SK-N-MC (cell line): ENCODE data around the gene DLG2.
"Not testable (repeated sequence)": the region's sequence is repeated elsewhere in the genome, so short reads cannot be mapped to it uniquely, and the experiment has no call there.

Experiments
- DNase-seq: peaks from one replicate; pipeline ENCODE4 v3.0.0-alpha.2; 2011; ENCODE audit warnings: low read depth, low spot score
- H3K27ac ChIP-seq: fragments of 200-600 bp; sonication (generic); 2 replicates; pipeline ENCODE4 v1.5.1; 2016; ENCODE audit warnings: mixed run types
- H3K36me3 ChIP-seq: fragments of 200-600 bp; sonication (generic); 2 replicates; pipeline ENCODE4 v1.6.1; 2017; ENCODE audit warnings: antibody characterized with exemption, low read length, mixed read lengths; ENCODE audit not compliant: insufficient read depth
- H3K4me3 ChIP-seq: fragments of 200-600 bp; sonication (generic); 2 replicates; pipeline ENCODE4 v1.5.1; 2016
- H3K9ac ChIP-seq: fragments of 200-600 bp; sonication (generic); 2 replicates; pipeline ENCODE4 v1.8.0; 2017; ENCODE audit warnings: mixed run types, mixed read lengths; ENCODE audit not compliant: insufficient read length
- H3K9me3 ChIP-seq: fragments of 200-600 bp; sonication (generic); 2 replicates; pipeline ENCODE4 v1.6.1; 2017; ENCODE audit warnings: low read depth, mild to moderate bottlenecking, antibody characterized with exemption, low read length, moderate library complexity, mixed read lengths
- EZH2 ChIP-seq: fragments of 200-600 bp; sonication (generic); IDR thresholded peaks from one replicate; pipeline ENCODE4 v1.6.1; 2017; ENCODE audit warnings: antibody characterized with exemption
- FOXP2 ChIP-seq: optimal IDR thresholded peaks from 2 replicates; pipeline ENCODE3; 2011; ENCODE audit warnings: mild to moderate bottlenecking, moderate library complexity; ENCODE audit not compliant: insufficient read depth; ENCODE audit errors: extremely low read length, control extremely low read depth
- POLR2AphosphoS5 ChIP-seq: IDR thresholded peaks from 2 replicates; pipeline ENCODE4 v1.6.1; 2012; ENCODE audit warnings: mild to moderate bottlenecking, low read depth, low read length, borderline replicate concordance

Gene DLG2

GRCh38 chr11:85123752-85124231 is 503.4 kb downstream of the DLG2 start:
- H3K36me3 ChIP-seq: no peaks in the 10 kb centered on the region
- DNase-seq: no peak
- no peak overlapping the region for H3K27ac ChIP-seq
- no peaks in the 10 kb centered on the region for H3K9me3 ChIP-seq
- no peak overlapping the region for H3K9ac ChIP-seq
- no peak overlapping the region for H3K4me3 ChIP-seq
- no peak for TF ChIP-seq EZH2
- no peak for TF ChIP-seq FOXP2

DNA sequence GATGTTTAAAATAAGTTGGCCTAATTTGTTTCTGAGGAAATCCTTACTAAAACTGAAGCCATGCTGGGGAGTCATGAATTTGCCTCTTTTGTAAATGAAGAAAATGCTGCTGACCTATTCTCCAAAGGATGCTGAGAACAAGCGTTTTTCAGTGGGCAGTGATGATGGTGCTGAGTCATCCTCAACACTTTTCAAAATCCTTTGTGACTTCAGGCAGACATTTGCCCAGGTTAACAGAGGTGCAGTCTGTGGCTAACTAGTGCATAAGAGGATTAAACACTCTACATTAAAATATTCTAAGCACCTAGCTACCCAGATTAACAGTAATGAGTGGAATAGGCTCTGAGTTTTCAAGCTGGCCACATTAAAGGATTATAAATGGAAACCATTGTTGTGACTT is 509.0 kb downstream of the DLG2 start:
- no peaks in the 10 kb centered on the region for H3K9me3 ChIP-seq
- no peak overlapping the region for H3K27ac ChIP-seq
- H3K4me3 ChIP-seq: no peak overlapping the region
- no peak overlapping the region for H3K9ac ChIP-seq
- H3K36me3 ChIP-seq: no peaks in the 10 kb centered on the region
- TF ChIP-seq FOXP2 (no peak), POLR2AphosphoS5 (no peak), EZH2 (no peak)
- DNase-seq: no peak

GRCh38 chr11:85115798-85116197 is 511.3 kb downstream of the DLG2 start:
- Histone ChIP-seq H3K36me3 (no peaks in the 10 kb centered on the region), H3K4me3 (no peak overlapping the region), H3K27ac (no peak overlapping the region), H3K9me3 (no peaks in the 10 kb centered on the region), H3K9ac (no peak overlapping the region)
- TF ChIP-seq FOXP2: no peak
- TF ChIP-seq POLR2AphosphoS5: no peak
- no peak for TF ChIP-seq EZH2
- no peak for DNase-seq

DNA sequence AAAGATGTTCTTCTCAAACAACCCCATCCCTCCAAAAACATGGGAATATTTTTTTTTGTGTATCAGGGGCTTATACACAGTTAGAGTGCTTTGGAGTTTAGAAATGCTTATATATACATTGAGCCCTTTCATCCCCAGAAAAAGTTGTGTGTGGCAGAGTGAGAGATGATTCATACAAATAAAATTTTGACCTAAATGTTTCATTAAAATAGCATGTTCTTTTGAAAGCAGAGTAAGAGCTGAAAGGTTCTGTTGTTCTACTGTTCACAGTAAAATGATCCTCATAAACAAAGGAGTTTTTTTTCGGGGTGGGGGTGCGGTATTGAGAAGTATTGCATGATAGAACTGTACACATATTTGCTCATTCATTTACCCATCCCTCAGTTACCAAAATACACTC is 512.4 kb downstream of the DLG2 start:
- H3K9me3 ChIP-seq: no peaks in the 10 kb centered on the region
- H3K27ac ChIP-seq: no peak overlapping the region
- no peak overlapping the region for H3K9ac ChIP-seq
- DNase-seq: no peak
- TF ChIP-seq POLR2AphosphoS5: no peak
- TF ChIP-seq EZH2: no peak
- no peak for TF ChIP-seq FOXP2
- H3K36me3 ChIP-seq: no peaks in the 10 kb centered on the region
- H3K4me3 ChIP-seq: no peak overlapping the region

- H3K4me3 ChIP-seq, H3K9ac ChIP-seq, H3K36me3 ChIP-seq, H3K27ac ChIP-seq, H3K9me3 ChIP-seq, DNase-seq: not testable (repeated sequence)
Observed at GRCh38 chr11:85110246-85110645, 516.9 kb downstream of the DLG2 start.

DNA sequence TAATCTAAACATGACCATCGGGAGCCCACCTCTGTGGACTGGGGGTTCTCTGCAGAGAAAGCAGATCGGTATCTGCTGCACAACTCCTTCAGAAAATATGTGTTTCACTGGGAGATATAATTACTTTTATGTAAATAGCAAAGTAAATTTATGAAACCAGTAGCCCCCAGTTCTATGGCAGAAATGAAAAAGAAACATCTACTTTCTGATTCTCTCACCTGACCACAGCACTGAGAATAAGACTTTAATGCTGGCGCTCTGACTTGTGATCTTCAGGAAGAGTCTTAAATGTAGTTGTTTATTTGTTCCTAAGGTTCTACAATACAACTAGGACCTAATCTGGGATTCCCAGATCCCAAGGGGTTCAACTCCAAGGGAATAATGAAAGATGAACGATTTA is 518.0 kb downstream of the DLG2 start:
- H3K36me3 ChIP-seq: no peaks in the 10 kb centered on the region
- no peak for DNase-seq
- H3K9me3 ChIP-seq: no peaks in the 10 kb centered on the region
- no peak overlapping the region for H3K9ac ChIP-seq
- TF ChIP-seq FOXP2: no peak
- TF ChIP-seq POLR2AphosphoS5: no peak
- no peak for TF ChIP-seq EZH2
- H3K4me3 ChIP-seq: no peak overlapping the region
- no peak overlapping the region for H3K27ac ChIP-seq

DNA sequence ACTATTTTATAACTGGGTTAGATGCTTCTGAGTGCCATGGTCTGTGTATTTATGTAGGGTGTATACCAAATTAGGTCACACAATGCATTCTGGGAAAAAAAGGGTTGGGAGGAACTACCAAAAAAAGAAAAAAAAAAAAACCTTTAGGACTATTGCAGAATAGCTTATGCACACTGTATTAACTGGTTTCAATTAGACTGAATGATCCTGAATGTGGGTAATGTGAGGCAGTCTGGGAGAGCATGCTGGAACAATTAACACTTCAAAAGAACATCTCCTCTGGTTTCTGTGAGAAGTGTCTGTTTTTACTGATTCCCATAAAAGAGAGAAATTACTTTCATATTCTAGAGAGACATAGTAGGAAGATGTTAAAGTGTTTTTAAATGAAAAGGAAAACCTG is 521.3 kb downstream of the DLG2 start:
- TF ChIP-seq POLR2AphosphoS5: no peak
- no peak for TF ChIP-seq EZH2
- TF ChIP-seq FOXP2: no peak
- H3K4me3 ChIP-seq: no peak overlapping the region
- H3K27ac ChIP-seq: peak overlapping the region; percentile 43; the same call in 1 of the 2 replicates
- DNase-seq: no peak
- H3K9ac ChIP-seq: no peak overlapping the region
- H3K36me3 ChIP-seq: no peaks in the 10 kb centered on the region
- no peaks in the 10 kb centered on the region for H3K9me3 ChIP-seq

DNA sequence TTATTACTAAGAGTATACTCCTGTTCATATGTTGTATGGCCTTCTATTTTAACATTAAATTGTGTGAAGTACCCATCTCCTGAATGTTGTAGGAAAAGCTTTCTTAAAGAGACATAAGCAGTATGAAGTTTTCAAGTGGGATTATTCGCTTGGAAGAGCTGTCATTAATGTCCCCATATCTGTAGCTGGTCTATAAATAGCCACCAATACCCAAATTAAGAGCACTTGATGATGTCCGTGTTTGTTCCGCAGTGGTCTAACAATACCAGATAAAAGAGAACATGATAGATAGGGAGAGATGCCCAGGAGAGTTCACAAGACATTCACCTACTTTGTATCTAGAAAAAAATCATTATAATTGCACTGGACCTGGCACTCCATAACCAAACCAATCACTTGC is 527.6 kb downstream of the DLG2 start:
- no peaks in the 10 kb centered on the region for H3K36me3 ChIP-seq
- H3K9me3 ChIP-seq: no peaks in the 10 kb centered on the region
- TF ChIP-seq FOXP2: no peak
- TF ChIP-seq EZH2: no peak
- TF ChIP-seq POLR2AphosphoS5: no peak
- H3K9ac ChIP-seq: no peak overlapping the region
- H3K27ac ChIP-seq: no peak overlapping the region
- no peak overlapping the region for H3K4me3 ChIP-seq
- DNase-seq: no peak

DNA sequence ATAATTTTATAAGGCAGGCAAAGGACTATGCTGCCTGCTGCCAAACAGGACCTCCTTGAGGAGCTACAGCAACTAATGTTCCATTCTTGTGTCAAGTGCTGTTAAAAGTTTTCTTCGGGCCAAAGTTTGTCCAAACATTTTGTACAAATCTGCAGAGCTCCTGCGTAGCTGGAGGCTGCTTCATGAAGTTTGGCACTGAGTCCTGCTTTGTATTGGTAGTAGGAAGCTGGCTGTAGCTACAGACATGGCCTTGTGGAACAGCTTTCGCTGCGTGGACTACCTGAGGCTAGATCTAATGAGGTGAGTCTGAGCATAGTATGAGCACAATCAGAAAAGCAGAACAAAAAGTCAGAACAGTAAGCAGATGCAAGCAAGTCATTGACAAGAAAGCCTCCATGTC is 528.1 kb downstream of the DLG2 start:
- Histone ChIP-seq H3K4me3 (no peak overlapping the region), H3K27ac (no peak overlapping the region), H3K9ac (no peak overlapping the region), H3K9me3 (no peaks in the 10 kb centered on the region), H3K36me3 (no peaks in the 10 kb centered on the region)
- no peak for DNase-seq
- TF ChIP-seq POLR2AphosphoS5: no peak
- TF ChIP-seq FOXP2: no peak
- no peak for TF ChIP-seq EZH2
